Upper lobe of left lung (tissue), 6 donors: Measurements from ENCODE around the gene TACC2. TPM values are rescaled to one million over a fixed set of nuclear protein-coding genes. Genes with fewer than 3 reads are reported as not detected.
A peak's percentile ranks its signal among the peaks of the same experiment; 100 is the strongest.

Source experiments
- ATAC-seq, 2 donors: fragments of 200-7000 bp; cut with Tn5 transposase; one replicate each; pipeline ENCODE4 v1.9.1; 2022; ENCODE audit warnings: mild to moderate bottlenecking in 2 of 2, moderate library complexity in 2 of 2; ENCODE audit not compliant: low FRiP score in 2 of 2
- DNase-seq, 2 donors: peaks; one replicate each; pipeline ENCODE4 v3.0.0-alpha.2; 2019 to 2020
- H3K27ac ChIP-seq, 4 donors: fragments of 200-600 bp; sonication (generic); one replicate each; pipeline ENCODE4 v1.5.1; 2016 to 2019
- H3K27me3 ChIP-seq, 4 donors: fragments of 200-600 bp; sonication (generic); one replicate each; pipeline ENCODE4 v1.5.1; 2017 to 2019
- H3K36me3 ChIP-seq, 4 donors: fragments of 200-600 bp; sonication (generic); one replicate each; pipeline ENCODE4 v1.5.1; 2016 to 2019
- H3K4me1 ChIP-seq, 4 donors: fragments of 200-600 bp; sonication (generic); one replicate each; pipeline ENCODE4 v1.5.1; 2018 to 2019
- H3K4me3 ChIP-seq, 4 donors: fragments of 200-600 bp; sonication (generic); one replicate each; pipeline ENCODE4 v1.5.1; 2017 to 2019; ENCODE audit warnings: mild to moderate bottlenecking in 2 of 4, moderate library complexity in 1 of 4
- H3K9me3 ChIP-seq, 4 donors: fragments of 200-600 bp; sonication (generic); one replicate each; pipeline ENCODE4 v1.5.1; 2018 to 2019
- EP300 ChIP-seq, 4 donors: sonication (generic); formaldehyde crosslinking; IDR thresholded peaks; one replicate each; pipeline ENCODE4 v1.5.1; 2017; ENCODE audit warnings: antibody characterized with exemption in 4 of 4, control low read depth in 2 of 4
- POLR2A ChIP-seq, 4 donors: fragments of 450-650 bp; IDR thresholded peaks; one replicate each; pipeline ENCODE4 v1.5.1; 2016 to 2017; ENCODE audit warnings: antibody characterized with exemption in 4 of 4, mild to moderate bottlenecking in 2 of 4
- POLR2AphosphoS5 ChIP-seq, 2 donors: sonication (generic); formaldehyde crosslinking; IDR thresholded peaks; one replicate each; pipeline ENCODE4 v1.5.1; 2017; ENCODE audit warnings: antibody characterized with exemption in 2 of 2
- WGBS, 2 donors: methylation state at CpG; one replicate each; pipeline ENCODE4 v1.1.5; 2017 to 2018; 5-methylcytosine and 5-hydroxymethylcytosine counted together
- total RNA-seq, 6 donors: library from RNA; depleted of rRNA in 4 of 6; stranded (reverse); fragments of >200 nt in 4 of 6; gene quantifications; one replicate each; pipeline versions ENCODE4 v1.1.0 to v1.2.1, GENCODE V29; 2016 to 2021
- TF ChIP-seq, protein P1 (sequence below), 6 experiments: fragments of 450-650 bp in 4 of 6; fragments of 200-600 bp in 2 of 6; sonication (generic) in 2 of 6; IDR thresholded peaks; one replicate each; pipeline ENCODE4 v1.5.1; 2016 to 2019; ENCODE audit warnings: antibody characterized with exemption in 6 of 6
- donor health status: DM: no; HTN: no; CAD: no; lungs with moderate emphysema.
- donor health status: DM: no; HTN: yes; CAD: no; lungs with severe emphysema.

The TACC2 gene
- total RNA-seq, 6 donors from 2014 or later: 158 to 701 (median 386) TPM

GRCh38 chr10:122296363-122297120 lies 307.6 kb downstream of the TACC2 start:
- WGBS, 2 donors: 71 to 84% methylated on average over 6 to 7 of the region's 8 CpGs
- H3K4me3 ChIP-seq: no peak overlapping the region
- H3K9me3 ChIP-seq: no peaks in the 10 kb centered on the region
- DNase-seq: no peak
- no peaks in the 10 kb centered on the region for H3K36me3 ChIP-seq
- ATAC-seq: no peak
- H3K4me1 ChIP-seq: no peaks in the 10 kb centered on the region
- H3K27ac ChIP-seq: no peak overlapping the region
- TF ChIP-seq EP300 (IDR thresholded peaks at IDR 0.05): no peak
- no peak for TF ChIP-seq POLR2AphosphoS5 (IDR thresholded peaks at IDR 0.05)
- TF ChIP-seq POLR2A (IDR thresholded peaks at IDR 0.05): no peak
- TF ChIP-seq, protein P1, sequence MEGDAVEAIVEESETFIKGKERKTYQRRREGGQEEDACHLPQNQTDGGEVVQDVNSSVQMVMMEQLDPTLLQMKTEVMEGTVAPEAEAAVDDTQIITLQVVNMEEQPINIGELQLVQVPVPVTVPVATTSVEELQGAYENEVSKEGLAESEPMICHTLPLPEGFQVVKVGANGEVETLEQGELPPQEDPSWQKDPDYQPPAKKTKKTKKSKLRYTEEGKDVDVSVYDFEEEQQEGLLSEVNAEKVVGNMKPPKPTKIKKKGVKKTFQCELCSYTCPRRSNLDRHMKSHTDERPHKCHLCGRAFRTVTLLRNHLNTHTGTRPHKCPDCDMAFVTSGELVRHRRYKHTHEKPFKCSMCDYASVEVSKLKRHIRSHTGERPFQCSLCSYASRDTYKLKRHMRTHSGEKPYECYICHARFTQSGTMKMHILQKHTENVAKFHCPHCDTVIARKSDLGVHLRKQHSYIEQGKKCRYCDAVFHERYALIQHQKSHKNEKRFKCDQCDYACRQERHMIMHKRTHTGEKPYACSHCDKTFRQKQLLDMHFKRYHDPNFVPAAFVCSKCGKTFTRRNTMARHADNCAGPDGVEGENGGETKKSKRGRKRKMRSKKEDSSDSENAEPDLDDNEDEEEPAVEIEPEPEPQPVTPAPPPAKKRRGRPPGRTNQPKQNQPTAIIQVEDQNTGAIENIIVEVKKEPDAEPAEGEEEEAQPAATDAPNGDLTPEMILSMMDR (IDR thresholded peaks at IDR 0.05): no peak
- no peaks in the 10 kb centered on the region for H3K27me3 ChIP-seq

- 80 to 90% methylated on average over 8 of the region's 8 CpGs for WGBS, 2 donors
- ATAC-seq: no peak
Observed at GRCh38 chr10:122297583-122297982, 308.6 kb downstream of the TACC2 start.

DNA sequence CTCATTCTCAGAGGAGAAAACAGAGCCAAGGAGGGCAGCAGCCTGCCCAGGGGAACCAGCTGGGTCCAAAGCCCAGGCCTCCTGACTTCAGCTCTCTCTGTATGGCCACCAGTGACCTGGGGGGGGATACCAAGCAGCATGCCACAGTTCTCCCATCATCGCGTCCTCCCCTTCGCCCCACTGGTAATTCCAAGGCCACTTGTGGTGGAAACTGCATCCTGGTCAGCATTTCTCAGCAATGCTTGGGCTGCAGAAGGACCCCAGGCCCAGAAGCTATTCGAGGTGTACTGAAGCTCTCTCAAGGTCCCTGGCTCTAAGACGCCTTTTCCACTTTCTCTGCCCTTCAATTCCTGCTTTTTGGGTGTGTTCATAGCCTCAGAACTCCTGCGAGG lies 309.2 kb downstream of the TACC2 start:
- 81 to 92% methylated on average over 6 of the region's 6 CpGs for WGBS, 2 donors
- DNase-seq (no peak), ATAC-seq (no peak)
- H3K4me3 ChIP-seq: no peak overlapping the region
- no peaks in the 10 kb centered on the region for H3K9me3 ChIP-seq
- H3K4me1 ChIP-seq: no peaks in the 10 kb centered on the region
- H3K36me3 ChIP-seq: no peaks in the 10 kb centered on the region
- TF ChIP-seq EP300 (IDR thresholded peaks at IDR 0.05) (no peak), POLR2AphosphoS5 (IDR thresholded peaks at IDR 0.05) (no peak), POLR2A (IDR thresholded peaks at IDR 0.05) (no peak)
- TF ChIP-seq, protein P1 (IDR thresholded peaks at IDR 0.05): no peak
- no peak overlapping the region for H3K27ac ChIP-seq
- no peaks in the 10 kb centered on the region for H3K27me3 ChIP-seq

More at GRCh38 chr10:122297583-122297982, 308.6 kb downstream of the TACC2 start:
- DNase-seq: no peak
- Histone ChIP-seq H3K36me3 (no peaks in the 10 kb centered on the region), H3K9me3 (no peaks in the 10 kb centered on the region), H3K4me3 (no peak overlapping the region), H3K27me3 (no peaks in the 10 kb centered on the region), H3K4me1 (no peaks in the 10 kb centered on the region), H3K27ac (no peak overlapping the region)
- TF ChIP-seq POLR2A (IDR thresholded peaks at IDR 0.05) (no peak), POLR2AphosphoS5 (IDR thresholded peaks at IDR 0.05) (no peak), EP300 (IDR thresholded peaks at IDR 0.05) (no peak)
- TF ChIP-seq, protein P1 (IDR thresholded peaks at IDR 0.05): no peak

DNA sequence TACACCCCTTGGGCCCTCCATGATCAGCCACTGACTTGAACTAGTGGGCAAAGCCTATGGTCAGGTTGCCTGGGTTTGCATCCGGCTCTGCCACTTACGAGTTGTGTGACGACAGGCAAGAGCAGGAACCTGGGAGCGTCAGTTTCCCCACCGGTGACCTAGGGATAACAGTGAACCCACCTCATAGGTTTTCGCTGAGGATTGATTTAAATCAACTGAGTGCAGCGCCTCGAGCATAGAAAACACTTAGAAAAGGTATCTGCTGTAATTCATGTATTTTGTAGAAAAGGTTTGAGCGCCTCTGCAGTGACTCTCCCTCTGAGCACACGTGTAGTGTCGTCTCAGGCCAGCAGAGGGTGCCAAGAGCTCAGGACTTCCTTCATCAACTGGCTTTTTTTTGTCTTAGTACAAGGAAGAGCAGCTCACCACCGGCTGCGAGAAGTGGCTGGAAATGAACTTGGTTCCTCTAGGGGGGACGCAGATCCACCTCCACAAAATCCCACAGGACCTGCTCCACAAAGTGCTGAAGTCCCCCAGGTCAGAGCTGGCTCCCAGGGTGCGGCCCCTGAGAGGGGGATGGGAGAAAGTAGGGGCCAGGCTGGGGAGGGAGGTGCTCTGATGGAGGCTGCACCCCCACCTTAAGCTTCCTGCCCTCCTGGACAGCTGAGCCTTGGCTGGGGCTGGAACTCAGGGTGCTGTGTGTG lies 309.8 kb downstream of the TACC2 start:
- WGBS, 2 donors: 25 to 27% methylated on average over 13 to 15 of the region's 15 CpGs
- Histone ChIP-seq H3K9me3 (no peaks in the 10 kb centered on the region), H3K4me3 (no peak overlapping the region), H3K36me3 (no peaks in the 10 kb centered on the region), H3K27me3 (no peaks in the 10 kb centered on the region), H3K27ac (no peak overlapping the region), H3K4me1 (no peaks in the 10 kb centered on the region)
- DNase-seq (peak in 1 of 2 donors; percentile 47), ATAC-seq (peak; percentile 80 to 88)
- TF ChIP-seq, protein P1 (IDR thresholded peaks at IDR 0.05): peak; percentile 71 to 89 (median 84)
- TF ChIP-seq EP300 (IDR thresholded peaks at IDR 0.05): no peak
